Spleen (tissue), 13 donors: ENCODE data around the gene IL22. TPM values are rescaled to one million over a fixed set of nuclear protein-coding genes. Genes with fewer than 3 reads are reported as not detected.

Experiments used
- DNase-seq: peaks from one replicate; pipeline ENCODE4 v3.0.0-alpha.2; 2020
- H3K27ac ChIP-seq, 8 donors: fragments of 200-600 bp; sonication (generic) in 7 of 8; 1 replicate in 4 of 8; 2 replicates in 4 of 8; pipeline versions ENCODE4 v1.5.0 to v1.8.0; 2016 to 2021; ENCODE audit warnings: inconsistent platforms in 4 of 8, mild to moderate bottlenecking in 4 of 8, moderate library complexity in 1 of 8
- H3K27me3 ChIP-seq, 7 donors: fragments of 200-600 bp; sonication (generic) in 6 of 7; replicated peaks in 1 of 7; 1 replicate in 4 of 7; 2 replicates in 3 of 7; pipeline versions ENCODE4 v1.5.0 to v1.8.0; 2016 to 2021; ENCODE audit warnings: inconsistent platforms in 3 of 7, mild to moderate bottlenecking in 1 of 7
- H3K36me3 ChIP-seq, 6 donors: fragments of 200-600 bp; sonication (generic) in 5 of 6; 1 replicate in 4 of 6; 2 replicates in 2 of 6; pipeline versions ENCODE4 v1.5.0 to v1.8.0; 2016 to 2021; ENCODE audit warnings: inconsistent platforms in 2 of 6
- H3K4me1 ChIP-seq, 6 donors: fragments of 200-600 bp; sonication (generic) in 5 of 6; 1 replicate in 3 of 6; 2 replicates in 3 of 6; pipeline versions ENCODE4 v1.5.0 to v1.8.0; 2016 to 2021; ENCODE audit warnings: inconsistent platforms in 3 of 6
- H3K4me3 ChIP-seq, 8 donors: fragments of 200-600 bp; sonication (generic) in 7 of 8; 1 replicate in 4 of 8; 2 replicates in 4 of 8; pipeline versions ENCODE4 v1.5.0 to v1.8.0; 2016 to 2021; ENCODE audit warnings: inconsistent platforms in 4 of 8, mild to moderate bottlenecking in 4 of 8, moderate library complexity in 2 of 8
- H3K9me3 ChIP-seq, 8 donors: fragments of 200-600 bp; sonication (generic) in 7 of 8; 1 replicate in 4 of 8; 2 replicates in 4 of 8; pipeline versions ENCODE4 v1.5.0 to v1.8.0; 2016 to 2021; ENCODE audit warnings: inconsistent platforms in 4 of 8
- CTCF ChIP-seq, 11 experiments: fragments of 200-600 bp in 7 of 11; fragments of 450-650 bp in 4 of 11; sonication (generic) in 4 of 11; IDR thresholded peaks in 8 of 11; conservative IDR thresholded peaks in 3 of 11; 1 replicate in 7 of 11; 2 replicates in 4 of 11; pipeline versions ENCODE4 v1.4.0 to v1.8.0; 2016 to 2021; ENCODE audit warnings: antibody characterized with exemption in 11 of 11, inconsistent platforms in 4 of 11, mild to moderate bottlenecking in 1 of 11
- POLR2A ChIP-seq, 3 donors: fragments of 450-650 bp; IDR thresholded peaks; one replicate each; pipeline ENCODE4 v1.5.1; 2017; ENCODE audit warnings: antibody characterized with exemption in 3 of 3, mild to moderate bottlenecking in 1 of 3
- POLR2AphosphoS5 ChIP-seq, 3 donors: sonication (generic); formaldehyde crosslinking; IDR thresholded peaks; one replicate each; pipeline ENCODE4 v1.5.1; 2017; ENCODE audit warnings: antibody characterized with exemption in 3 of 3
- WGBS, 5 donors: extraction: QIAGEN DNeasy Blood & Tissue Kit in 3 of 5; methylation state at CpG; one replicate each; pipeline versions ENCODE4 v1.1.5 to v1.1.7; 2013 to 2018; 5-methylcytosine and 5-hydroxymethylcytosine counted together
- intact Hi-C: fragments of 100-400 bp; cut with DNase I; formaldehyde crosslinking; loops from one replicate; pipeline ENCODE4 v1.15.0; 2023; ENCODE audit warnings: low total_unique reads
- long read RNA-seq, 2 donors: transcript quantifications; one replicate each; lab custom pipeline, GENCODE V29; 2026
- polyA plus RNA-seq, 3 donors: library from polyadenylated mRNA; stranded (reverse); fragments of 200-250 nt; gene quantifications; one replicate each; pipeline ENCODE4 v1.2.1, GENCODE V29; 2013
- total RNA-seq, 7 donors: library from RNA; depleted of rRNA in 3 of 7; stranded (reverse); fragments of >200 nt in 3 of 7; fragmentation: NEBNext Ultra II Directional in 4 of 7; extraction: Animal tissue kit (Norgen Biotek cat#: 25700) in 4 of 7; gene quantifications; one replicate each; pipeline versions ENCODE4 v1.1.0 to v1.2.1, GENCODE V29; 2016 to 2021
- donor health status: healthy with polysubstance abuse.
- donor health status: DM: no; HTN: no; CAD: no; lungs with moderate emphysema.
- donor health status: DM: no; HTN: no; CAD: no.
- donor health status: Bipolar disorder and iron deficiency.
- donor health status: healthy.
- donor health status: DM: no; HTN: no; CAD: no.
- donor health status: DM: yes; HTN: yes; CAD: no.

Gene IL22
- total RNA-seq (not detected), polyA plus RNA-seq (not detected)
- long read RNA-seq, donor 1 = 0 reads
- long read RNA-seq, donor 2 = 0 reads

- no peak for DNase-seq
- H3K27me3 ChIP-seq = no peaks in the 10 kb centered on the region
- whole genome bisulfite sequencing, 5 donors = 84 to 90% (median 88%) methylated on average over 7 of the region's 7 CpGs
- no peak within 1 kb of the TSS for H3K27ac ChIP-seq
- H3K9me3 ChIP-seq = no peaks in the 10 kb centered on the region
- H3K36me3 ChIP-seq = no peaks in the 10 kb centered on the region
- TF ChIP-seq POLR2A (IDR thresholded peaks at IDR 0.05) = no peak
- TF ChIP-seq CTCF (IDR thresholded peaks at IDR 0.05 in 8 of 11, conservative IDR thresholded peaks at IDR 0.05 in 3 of 11) = no peak
- TF ChIP-seq POLR2AphosphoS5 (IDR thresholded peaks at IDR 0.05) = no peak
- no peak within 1 kb of the TSS for H3K4me3 ChIP-seq
- H3K4me1 ChIP-seq = no peaks in the 10 kb centered on the region
- intact Hi-C loops = no loop called here
Observed at GRCh38 chr12:68253504-68253903, at the start of gene IL22. Gene IL22 (minus strand): TSS chr12:68253604. CDS start chr12:68253448, 156 bp downstream.

GRCh38 chr12:68297929-68298328 is 44.5 kb upstream of the IL22 start:
- WGBS, 5 donors = 81 to 97% (median 91%) methylated on average over 4 of the region's 4 CpGs
- H3K4me1 ChIP-seq = no peaks in the 10 kb centered on the region
- intact Hi-C loops = no loop called here
- peaks cover 0 to 100% (median 38%) of the 10 kb centered on the region in 6 donors for H3K36me3 ChIP-seq
- H3K9me3 ChIP-seq = peaks cover 0 to 11% (median 4%) of the 10 kb centered on the region in 8 donors
- TF ChIP-seq POLR2AphosphoS5 (IDR thresholded peaks at IDR 0.05) (no peak), CTCF (IDR thresholded peaks at IDR 0.05 in 8 of 11, conservative IDR thresholded peaks at IDR 0.05 in 3 of 11) (no peak), POLR2A (IDR thresholded peaks at IDR 0.05) (no peak)
- no peak for DNase-seq
- no peak overlapping the region for H3K4me3 ChIP-seq
- H3K27me3 ChIP-seq = no peaks in the 10 kb centered on the region
- no peak overlapping the region for H3K27ac ChIP-seq

GRCh38 chr12:68294251-68294650 is 40.8 kb upstream of the IL22 start:
- DNase-seq = no peak
- WGBS, 5 donors = 82 to 90% (median 87%) methylated on average over 2 of the region's 2 CpGs

GRCh38 chr12:68293347-68293746 is 39.9 kb upstream of the IL22 start:
- Histone ChIP-seq H3K9me3 (no peaks in the 10 kb centered on the region), H3K36me3 (peaks cover 0 to 64% (median 19%) of the 10 kb centered on the region in 6 donors), H3K27me3 (no peaks in the 10 kb centered on the region), H3K4me1 (peaks cover 0 to 10% (median 0%) of the 10 kb centered on the region in 6 donors), H3K27ac (no peak overlapping the region), H3K4me3 (no peak overlapping the region)
- TF ChIP-seq POLR2AphosphoS5 (IDR thresholded peaks at IDR 0.05) = no peak
- TF ChIP-seq CTCF (IDR thresholded peaks at IDR 0.05 in 8 of 11, conservative IDR thresholded peaks at IDR 0.05 in 3 of 11) = no peak
- TF ChIP-seq POLR2A (IDR thresholded peaks at IDR 0.05) = no peak
- no peak for DNase-seq
- intact Hi-C loops = no loop called here

More at GRCh38 chr12:68294251-68294650, 40.8 kb upstream of the IL22 start:
- intact Hi-C loops = no loop called here
- TF ChIP-seq POLR2AphosphoS5 (IDR thresholded peaks at IDR 0.05) (no peak), POLR2A (IDR thresholded peaks at IDR 0.05) (no peak), CTCF (IDR thresholded peaks at IDR 0.05 in 8 of 11, conservative IDR thresholded peaks at IDR 0.05 in 3 of 11) (no peak)
- H3K27me3 ChIP-seq = no peaks in the 10 kb centered on the region
- peaks cover 0 to 10% (median 0%) of the 10 kb centered on the region in 6 donors for H3K4me1 ChIP-seq
- no peak overlapping the region for H3K27ac ChIP-seq
- no peak overlapping the region for H3K4me3 ChIP-seq
- peaks cover 0 to 73% (median 22%) of the 10 kb centered on the region in 6 donors for H3K36me3 ChIP-seq
- H3K9me3 ChIP-seq = no peaks in the 10 kb centered on the region
